ENCODE data around the gene CDIPT. TPM values are rescaled to one million over a fixed set of nuclear protein-coding genes. Genes with fewer than 3 reads are reported as not detected.

The CDIPT gene
- total and polyA plus RNA-seq, 2 experiments from 2014 or later, result 97.1 to 147 TPM

DNA sequence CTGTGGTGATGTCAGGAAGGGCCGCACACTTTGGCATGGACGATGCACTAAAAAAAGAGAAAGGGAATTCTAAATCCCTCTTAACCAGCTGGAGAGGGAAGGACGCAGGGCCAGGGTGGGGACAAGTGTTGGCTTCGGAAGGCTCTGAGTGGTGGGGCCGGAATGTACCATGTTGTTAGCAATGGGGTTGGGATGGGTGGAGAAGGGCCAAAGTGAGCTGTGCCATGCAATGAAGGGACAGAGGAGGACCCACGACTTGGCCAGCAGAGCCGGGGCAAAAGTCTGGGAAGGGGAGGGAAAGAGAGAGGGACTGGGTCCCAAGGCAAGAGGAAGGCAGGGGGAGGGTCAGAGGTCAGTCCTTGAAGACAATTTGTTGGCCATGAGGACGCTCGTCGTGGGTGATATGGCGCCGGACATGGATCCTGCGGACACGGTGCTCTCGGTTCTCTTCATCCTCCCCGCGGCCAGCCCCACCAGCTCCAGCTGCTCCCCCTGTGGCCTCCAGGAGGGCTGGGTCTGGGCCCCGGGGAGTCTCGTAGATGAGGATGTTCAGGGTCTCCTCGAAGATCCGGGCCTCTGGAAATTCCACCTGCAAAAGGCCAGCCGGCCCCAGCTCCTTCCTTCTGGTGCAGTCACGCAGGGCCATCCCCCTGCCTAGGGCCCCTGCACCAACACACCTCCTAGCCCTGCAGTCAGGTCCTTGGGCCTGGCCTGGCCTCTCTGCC is 43.7 kb upstream of the CDIPT start:
- no peaks in the 10 kb centered on the region for H3K9me2 ChIP-seq (replicated peaks; ENCODE audit: insufficient read depth)
- H3K36me3 ChIP-seq (replicated peaks; ENCODE audit: insufficient read depth, low read depth), result no peaks in the 10 kb centered on the region
- H2AFZ ChIP-seq, result no peak overlapping the region

DNA sequence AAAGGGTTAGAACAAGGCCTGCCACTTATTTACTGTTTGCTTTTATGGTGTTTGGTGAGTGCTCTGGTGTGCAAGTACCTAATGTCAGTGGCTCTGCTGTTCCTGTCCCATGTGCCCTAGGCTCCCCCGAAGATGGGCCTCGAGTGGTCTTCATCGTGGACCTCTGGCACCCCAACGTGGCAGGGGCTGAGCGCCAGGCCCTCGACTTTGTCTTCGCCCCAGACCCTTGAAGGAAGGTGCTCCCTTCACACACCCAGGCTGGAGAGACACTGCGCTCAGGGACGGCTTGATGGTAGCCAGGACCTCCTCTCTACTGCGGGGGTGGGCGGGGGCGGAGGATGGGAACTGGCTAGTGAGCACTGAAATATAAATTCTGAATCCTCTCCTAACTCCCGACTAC is 42.6 kb upstream of the CDIPT start:
- H4K20me1 ChIP-seq (ENCODE audit: insufficient read depth, poor library complexity, severe bottlenecking), result no peaks in the 10 kb centered on the region
- H3K4me3 ChIP-seq, result no peak overlapping the region
- H2AFZ ChIP-seq, result no peak overlapping the region
- H3K27me3 ChIP-seq, result no peaks in the 10 kb centered on the region
- H3K36me3 ChIP-seq (replicated peaks; ENCODE audit: insufficient read depth, low read depth), result no peaks in the 10 kb centered on the region
- 95% methylated on average over 13 of the region's 13 CpGs for WGBS (ENCODE audit: low lambda C conversion rate, missing lambda C conversion rate)
- DNase-seq (ENCODE audit: low spot score), result no peak
- H3K9me3 ChIP-seq (ENCODE audit: low read depth), result no peaks in the 10 kb centered on the region
- H3K27ac ChIP-seq, result no peak overlapping the region
- H3K4me2 ChIP-seq, result no peak overlapping the region
- H3K4me1 ChIP-seq (ENCODE audit: insufficient read depth), result no peaks in the 10 kb centered on the region
- H3K9me2 ChIP-seq (replicated peaks; ENCODE audit: insufficient read depth), result no peaks in the 10 kb centered on the region
- TF ChIP-seq EZH2phosphoT487 (IDR thresholded peaks at IDR 0.05; ENCODE audit: low read depth, severe bottlenecking, unreplicated experiment), result no peak
- TF ChIP-seq EZH2 (IDR thresholded peaks at IDR 0.05; ENCODE audit: borderline replicate concordance), result no peak
- TF ChIP-seq, protein P1, sequence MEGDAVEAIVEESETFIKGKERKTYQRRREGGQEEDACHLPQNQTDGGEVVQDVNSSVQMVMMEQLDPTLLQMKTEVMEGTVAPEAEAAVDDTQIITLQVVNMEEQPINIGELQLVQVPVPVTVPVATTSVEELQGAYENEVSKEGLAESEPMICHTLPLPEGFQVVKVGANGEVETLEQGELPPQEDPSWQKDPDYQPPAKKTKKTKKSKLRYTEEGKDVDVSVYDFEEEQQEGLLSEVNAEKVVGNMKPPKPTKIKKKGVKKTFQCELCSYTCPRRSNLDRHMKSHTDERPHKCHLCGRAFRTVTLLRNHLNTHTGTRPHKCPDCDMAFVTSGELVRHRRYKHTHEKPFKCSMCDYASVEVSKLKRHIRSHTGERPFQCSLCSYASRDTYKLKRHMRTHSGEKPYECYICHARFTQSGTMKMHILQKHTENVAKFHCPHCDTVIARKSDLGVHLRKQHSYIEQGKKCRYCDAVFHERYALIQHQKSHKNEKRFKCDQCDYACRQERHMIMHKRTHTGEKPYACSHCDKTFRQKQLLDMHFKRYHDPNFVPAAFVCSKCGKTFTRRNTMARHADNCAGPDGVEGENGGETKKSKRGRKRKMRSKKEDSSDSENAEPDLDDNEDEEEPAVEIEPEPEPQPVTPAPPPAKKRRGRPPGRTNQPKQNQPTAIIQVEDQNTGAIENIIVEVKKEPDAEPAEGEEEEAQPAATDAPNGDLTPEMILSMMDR (IDR thresholded peaks at IDR 0.05; ENCODE audit: poor library complexity), result no peak
- peaks cover 5% of the 10 kb centered on the region for H3K79me2 ChIP-seq

More for the DNA sequence above, 43.7 kb upstream of the CDIPT start:
- no peak overlapping the region for H3K4me3 ChIP-seq
- no peaks in the 10 kb centered on the region for H3K9me3 ChIP-seq (ENCODE audit: low read depth)
- no peak overlapping the region for H3K4me2 ChIP-seq
- WGBS (ENCODE audit: low lambda C conversion rate, missing lambda C conversion rate), result 91% methylated on average over 13 of the region's 23 CpGs
- DNase-seq (ENCODE audit: low spot score), result no peak
- no peak for TF ChIP-seq EZH2phosphoT487 (IDR thresholded peaks at IDR 0.05; ENCODE audit: low read depth, severe bottlenecking, unreplicated experiment)
- TF ChIP-seq EZH2 (IDR thresholded peaks at IDR 0.05; ENCODE audit: borderline replicate concordance), result no peak
- TF ChIP-seq, protein P1 (IDR thresholded peaks at IDR 0.05; ENCODE audit: poor library complexity), result no peak
- H3K27ac ChIP-seq, result no peak overlapping the region
- H3K4me1 ChIP-seq (ENCODE audit: insufficient read depth), result no peaks in the 10 kb centered on the region
- no peaks in the 10 kb centered on the region for H4K20me1 ChIP-seq (ENCODE audit: insufficient read depth, poor library complexity, severe bottlenecking)
- H3K79me2 ChIP-seq, result peaks cover 5% of the 10 kb centered on the region
- no peaks in the 10 kb centered on the region for H3K27me3 ChIP-seq

DNA sequence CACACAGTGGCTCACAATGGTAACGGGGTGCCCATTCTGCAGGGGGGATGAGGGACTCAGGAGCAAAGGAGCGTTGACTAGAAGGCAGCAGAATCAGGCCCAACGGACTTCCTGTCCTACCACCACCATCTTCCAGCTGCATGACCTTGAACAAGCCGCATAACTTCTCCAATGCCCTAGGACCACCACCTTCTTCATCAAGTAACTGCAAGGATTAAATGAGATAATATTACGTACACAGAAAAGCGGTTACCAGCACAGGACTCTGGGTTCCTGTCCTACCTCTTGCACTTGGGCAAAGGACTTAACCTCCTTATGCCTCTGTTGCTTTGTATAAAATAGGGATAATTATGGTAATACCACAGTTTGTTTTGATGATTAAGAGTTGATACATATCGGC is 41.9 kb upstream of the CDIPT start:
- H3K36me3 ChIP-seq (replicated peaks; ENCODE audit: insufficient read depth, low read depth), result no peaks in the 10 kb centered on the region
- WGBS (ENCODE audit: low lambda C conversion rate, missing lambda C conversion rate), result 95% methylated on average over 7 of the region's 7 CpGs
- no peaks in the 10 kb centered on the region for H3K9me3 ChIP-seq (ENCODE audit: low read depth)
- no peak overlapping the region for H3K27ac ChIP-seq
- no peaks in the 10 kb centered on the region for H3K9me2 ChIP-seq (replicated peaks; ENCODE audit: insufficient read depth)
- TF ChIP-seq EZH2 (IDR thresholded peaks at IDR 0.05; ENCODE audit: borderline replicate concordance) (no peak), EZH2phosphoT487 (IDR thresholded peaks at IDR 0.05; ENCODE audit: low read depth, severe bottlenecking, unreplicated experiment) (no peak)
- TF ChIP-seq, protein P1 (IDR thresholded peaks at IDR 0.05; ENCODE audit: poor library complexity), result no peak
- peaks cover 5% of the 10 kb centered on the region for H3K79me2 ChIP-seq
- DNase-seq (ENCODE audit: low spot score), result no peak
- no peak overlapping the region for H2AFZ ChIP-seq
- H3K4me2 ChIP-seq, result no peak overlapping the region
- no peak overlapping the region for H3K4me3 ChIP-seq
- H4K20me1 ChIP-seq (ENCODE audit: insufficient read depth, poor library complexity, severe bottlenecking), result no peaks in the 10 kb centered on the region
- no peaks in the 10 kb centered on the region for H3K4me1 ChIP-seq (ENCODE audit: insufficient read depth)
- no peaks in the 10 kb centered on the region for H3K27me3 ChIP-seq
